ENCODE results near the gene AREG.

Gene AREG

DNA sequence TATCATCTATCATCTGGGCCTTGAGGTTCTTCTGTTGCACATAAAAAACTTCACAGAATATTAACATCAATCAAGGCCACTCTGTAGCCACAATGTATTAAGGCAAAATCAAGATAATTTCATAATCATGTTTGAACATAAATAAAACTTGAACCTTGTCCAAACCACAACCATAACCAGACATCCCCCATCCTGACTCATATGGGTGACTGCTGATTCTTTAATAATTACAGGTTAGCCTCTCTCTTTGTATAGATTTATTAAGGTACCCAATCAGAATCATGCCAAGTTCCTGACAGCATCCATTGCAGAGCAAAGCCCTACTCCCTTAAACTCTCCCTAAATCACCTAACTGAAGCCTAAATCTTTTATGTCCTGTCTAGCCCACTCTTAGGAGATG is 16.7 kb upstream of the AREG start:
- no peak for DNase-seq (ENCODE audit: extremely low read depth, low read depth)
- no peak for TF ChIP-seq CTCF (IDR thresholded peaks at IDR 0.05; ENCODE audit: low read depth, low read length, missing control alignments)
- H3K4me3 ChIP-seq (replicated peaks; ENCODE audit: low read depth, low read length), result no peak overlapping the region

GRCh38 chr4:74431113-74431826 is 13.7 kb upstream of the AREG start:
- no peak overlapping the region for H3K4me3 ChIP-seq (replicated peaks; ENCODE audit: low read depth, low read length)
- TF ChIP-seq CTCF (IDR thresholded peaks at IDR 0.05; ENCODE audit: low read depth, low read length, missing control alignments), result no peak
- no peak for DNase-seq (ENCODE audit: extremely low read depth, low read depth)

GRCh38 chr4:74433043-74433442 is 11.9 kb upstream of the AREG start:
- no peak for DNase-seq (ENCODE audit: extremely low read depth, low read depth)

GRCh38 chr4:74433541-74434172 is 11.3 kb upstream of the AREG start:
- no peak overlapping the region for H3K4me3 ChIP-seq (replicated peaks; ENCODE audit: low read depth, low read length)
- DNase-seq (ENCODE audit: extremely low read depth, low read depth), result no peak
- no peak for TF ChIP-seq CTCF (IDR thresholded peaks at IDR 0.05; ENCODE audit: low read depth, low read length, missing control alignments)

More at GRCh38 chr4:74433043-74433442, 11.9 kb upstream of the AREG start:
- H3K4me3 ChIP-seq (replicated peaks; ENCODE audit: low read depth, low read length), result no peak overlapping the region
- TF ChIP-seq CTCF (IDR thresholded peaks at IDR 0.05; ENCODE audit: low read depth, low read length, missing control alignments), result no peak

- H3K4me3 ChIP-seq (replicated peaks; ENCODE audit: low read depth, low read length), result no peak overlapping the region
- no peak for DNase-seq (ENCODE audit: extremely low read depth, low read depth)
- TF ChIP-seq CTCF (IDR thresholded peaks at IDR 0.05; ENCODE audit: low read depth, low read length, missing control alignments), result no peak
Measured at GRCh38 chr4:74435296-74435695, 9.6 kb upstream of the AREG start.

GRCh38 chr4:74437866-74438265 is 7.1 kb upstream of the AREG start:
- TF ChIP-seq CTCF (IDR thresholded peaks at IDR 0.05; ENCODE audit: low read depth, low read length, missing control alignments), result no peak
- no peak overlapping the region for H3K4me3 ChIP-seq (replicated peaks; ENCODE audit: low read depth, low read length)
- no peak for DNase-seq (ENCODE audit: extremely low read depth, low read depth)

Data from HFF-Myc (cell line).